ENCODE results near the gene C1QTNF8. TPM values are rescaled to one million over a fixed set of nuclear protein-coding genes. Genes with fewer than 3 reads are reported as not detected.

Gene C1QTNF8
- total and polyA plus RNA-seq, 2 of the 13 experiments (the other 11 are each of a cell fraction or from before 2014, with no cell fraction given): 0.09 TPM; not detected in 1

DNA sequence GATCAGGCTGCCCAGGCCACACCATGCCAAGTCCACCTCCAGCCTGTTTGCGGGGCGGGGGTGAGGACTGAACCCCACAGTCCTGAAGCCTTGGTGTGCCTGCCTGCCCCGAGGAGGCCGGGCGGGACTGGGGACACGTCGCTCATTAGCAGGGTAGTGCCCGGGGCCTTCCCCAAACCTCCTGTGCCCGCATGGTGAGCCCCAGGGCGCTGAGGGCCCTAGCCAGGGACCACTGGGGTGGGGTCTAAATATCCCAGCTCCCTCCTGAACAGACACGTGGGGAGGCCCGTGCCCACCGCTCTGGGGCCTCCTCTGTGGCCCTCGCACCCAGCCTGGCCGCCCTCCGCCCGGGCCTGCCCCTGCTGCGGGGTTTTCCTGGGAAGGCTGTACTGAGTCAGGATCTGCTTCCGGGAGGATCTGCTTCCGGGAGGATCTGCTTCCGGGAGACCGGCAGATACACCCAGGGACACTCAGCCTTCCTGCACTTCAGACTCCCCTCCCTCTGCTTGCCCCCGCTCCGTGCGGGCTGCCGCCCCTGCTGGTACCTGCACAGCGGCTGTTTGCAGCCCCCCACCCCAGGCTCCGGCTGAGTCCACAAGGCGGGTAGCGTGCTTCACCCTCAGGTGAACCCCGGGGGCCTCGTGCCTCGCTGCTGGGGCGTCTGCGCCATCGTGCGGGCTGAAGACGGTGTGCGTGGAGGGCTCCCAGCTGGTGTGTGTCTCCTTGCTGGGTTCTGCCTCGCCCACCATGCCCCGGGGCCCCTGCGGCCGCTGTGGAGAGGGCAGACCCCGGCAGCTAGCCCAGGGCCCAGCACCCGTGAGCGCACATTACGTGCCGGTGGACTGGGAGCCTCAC, 33.3 kb upstream of the C1QTNF8 start:
- ChIA-PET POLR2A (no interaction called here), CTCF (ENCODE audit: low intra/inter-chr PET ratio, low total read pairs) (no interaction called here)
- Histone ChIP-seq H3K27ac (ENCODE audit: extremely low read length, insufficient read depth, low read length) (no peak overlapping the region), H3K4me2 (ENCODE audit: low read depth, low read length) (no peak overlapping the region), H3K9ac (ENCODE audit: insufficient read depth, low read depth, low read length) (no peak overlapping the region), H3K9me3 (ENCODE audit: low read length) (no peaks in the 10 kb centered on the region), H2AFZ (ENCODE audit: low read length) (no peak overlapping the region), H4K20me1 (ENCODE audit: insufficient read depth, low read length) (no peaks in the 10 kb centered on the region), H3K79me2 (ENCODE audit: insufficient read depth, low read length) (no peaks in the 10 kb centered on the region), H3K4me3 (replicated peaks in 1 of 3; ENCODE audit: insufficient read depth in 1 of 3, low read depth in 2 of 3, low read length in 3 of 3) (no peak overlapping the region), H3K27me3 (ENCODE audit: control insufficient read depth in 1 of 2, insufficient read depth in 2 of 2, low read length in 2 of 2) (peaks cover 17 to 67% of the 10 kb centered on the region in 2 experiments; a peak in 4 of 5 replicates), H3K4me1 (ENCODE audit: insufficient read depth, low read length) (no peaks in the 10 kb centered on the region), H3K36me3 (replicated peaks in 1 of 2; ENCODE audit: control insufficient read depth in 1 of 2, insufficient read depth in 2 of 2, low read length in 2 of 2) (no peaks in the 10 kb centered on the region)
- DNase-seq (ENCODE audit: low spot score) (no peak), FAIRE-seq (no peak), ATAC-seq (no peak)
- TF ChIP-seq ZNF441 (CRISPR knock-in tag; IDR thresholded peaks at IDR 0.05; ENCODE audit: borderline replicate concordance) (no peak), GABPA (IDR thresholded peaks at IDR 0.05; ENCODE audit: low read depth, low read length) (peak; percentile 61), GABPA (CRISPR knock-in tag; IDR thresholded peaks at IDR 0.05; ENCODE audit: low read depth) (peak; percentile 88), IKZF4 (CRISPR knock-in tag; IDR thresholded peaks at IDR 0.05; ENCODE audit: borderline replicate concordance, low read depth, not compliant biosample characterization) (no peak), ZEB1 (IDR thresholded peaks at IDR 0.05; ENCODE audit: insufficient replicate concordance, low read depth) (no peak), NR2C2 (CRISPR knock-in tag; IDR thresholded peaks at IDR 0.05; ENCODE audit: borderline replicate concordance) (peak; percentile 93), GABPB1 (CRISPR knock-in tag; IDR thresholded peaks at IDR 0.05) (peak; percentile 87)
- in situ Hi-C loops (cut with HindIII; ENCODE audit: extremely low pct_ligation_motif_present, low pct_unique_long_range_greater_than_20kb): no loop called here
- no TSS peak for BruUV-seq (replicated peaks)
- intact Hi-C loops (cut with micrococcal nuclease; ENCODE audit: unreplicated experiment): no loop called here
- WGBS (ENCODE audit: low lambda C conversion rate): 39% methylated on average over 6 of the region's 48 CpGs
